ENCODE results near the gene TSR3.

GRCh38 chr16:1364510-1364909, 12.8 kb upstream of the TSR3 start:
- TF ChIP-seq SIN3A (IDR thresholded peaks at IDR 0.05; ENCODE audit: borderline replicate concordance, insufficient read depth, low read length), result no peak
- TF ChIP-seq TAF1 (IDR thresholded peaks at IDR 0.05; ENCODE audit: borderline replicate concordance, insufficient read depth, low read length), result no peak
